Activated naive CD4-positive, alpha-beta T cell treated with anti-CD3 and anti-CD28 coated beads, Interleukin-2, amount 10 ng/mL, durations not matched to agents 7 days and 5 days (primary cell): ENCODE results near the gene SRC.

Source experiments
- CTCF ChIA-PET: fragments of 350-600 bp; sonication (Branson Sonifier 250); formaldehyde crosslinking; loops from one replicate; lab custom pipeline; 2021; ENCODE audit warnings: antibody characterized with exemption; lab: Charles Lee
- DNase-seq: peaks from one replicate; pipeline ENCODE4 v3.0.0-alpha.2; 2020
- H3K27ac Mint-ChIP-seq: one replicate; pipeline ENCODE4 v1.8.0; 2021; ENCODE audit warnings: mild to moderate bottlenecking, moderate library complexity, mixed read lengths
- H3K27me3 Mint-ChIP-seq: one replicate; pipeline ENCODE4 v1.8.0; 2021; ENCODE audit warnings: mild to moderate bottlenecking, mixed read lengths
- H3K36me3 Mint-ChIP-seq: one replicate; pipeline ENCODE4 v1.8.0; 2021; ENCODE audit warnings: mixed read lengths
- H3K4me1 Mint-ChIP-seq: one replicate; pipeline ENCODE4 v1.8.0; 2021; ENCODE audit warnings: mixed read lengths
- H3K4me3 Mint-ChIP-seq: one replicate; pipeline ENCODE4 v1.8.0; 2021; ENCODE audit warnings: mild to moderate bottlenecking, moderate library complexity, mixed read lengths
- H3K9me3 Mint-ChIP-seq: one replicate; pipeline ENCODE4 v1.8.0; 2021; ENCODE audit warnings: mixed read lengths

SRC gene

DNA sequence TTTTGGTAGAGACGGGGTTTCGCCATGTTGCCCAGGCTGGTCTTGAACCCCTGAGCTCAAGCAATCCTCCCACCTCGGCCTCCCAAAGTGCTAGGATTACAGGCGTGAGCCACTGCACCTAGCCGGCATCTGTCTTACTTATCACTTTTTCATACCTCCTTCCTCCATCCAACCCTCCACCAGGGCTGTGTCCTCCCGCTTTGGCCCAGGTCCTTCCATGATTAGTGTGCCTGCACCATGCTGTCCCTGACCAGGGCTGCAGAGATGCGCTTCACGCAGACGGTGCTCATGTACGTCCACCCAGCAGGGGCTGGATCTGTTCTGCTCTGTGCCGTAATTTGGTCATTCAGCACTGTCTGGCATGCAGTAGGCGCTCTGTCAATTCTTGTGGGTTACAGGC lies 85.8 kb downstream of the SRC start:
- no peaks in the 10 kb centered on the region for H3K36me3 Mint-ChIP-seq
- H3K27ac Mint-ChIP-seq: no peak overlapping the region
- no peak for DNase-seq
- H3K9me3 Mint-ChIP-seq: no peaks in the 10 kb centered on the region
- no peaks in the 10 kb centered on the region for H3K27me3 Mint-ChIP-seq
- no peaks in the 10 kb centered on the region for H3K4me1 Mint-ChIP-seq
- CTCF ChIA-PET: no interaction called here
- H3K4me3 Mint-ChIP-seq: no peak overlapping the region

DNA sequence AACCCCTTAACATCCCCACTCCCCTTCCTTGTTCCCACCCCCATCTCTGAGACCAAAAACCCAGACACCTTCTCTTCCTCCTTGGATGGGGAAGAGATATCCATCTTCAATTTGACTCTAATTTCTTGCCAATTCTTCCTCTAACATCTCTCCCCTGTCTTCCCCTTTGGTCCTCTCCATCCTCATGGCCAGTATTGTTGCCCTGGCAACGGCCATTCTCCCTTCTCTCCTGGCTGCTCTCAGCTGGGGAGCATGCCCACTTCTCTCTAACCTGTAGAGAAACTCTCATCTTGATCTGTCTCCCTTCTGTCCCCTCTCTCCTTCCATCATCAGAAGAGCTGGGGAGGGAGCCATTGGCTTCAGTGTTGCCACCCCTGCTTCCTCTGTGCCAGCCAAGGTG lies 86.7 kb downstream of the SRC start:
- Mint-ChIP-seq H3K27me3 (no peaks in the 10 kb centered on the region), H3K36me3 (no peaks in the 10 kb centered on the region), H3K9me3 (no peaks in the 10 kb centered on the region), H3K27ac (no peak overlapping the region), H3K4me1 (no peaks in the 10 kb centered on the region), H3K4me3 (no peak overlapping the region)
- no peak for DNase-seq
- CTCF ChIA-PET: no interaction called here

DNA sequence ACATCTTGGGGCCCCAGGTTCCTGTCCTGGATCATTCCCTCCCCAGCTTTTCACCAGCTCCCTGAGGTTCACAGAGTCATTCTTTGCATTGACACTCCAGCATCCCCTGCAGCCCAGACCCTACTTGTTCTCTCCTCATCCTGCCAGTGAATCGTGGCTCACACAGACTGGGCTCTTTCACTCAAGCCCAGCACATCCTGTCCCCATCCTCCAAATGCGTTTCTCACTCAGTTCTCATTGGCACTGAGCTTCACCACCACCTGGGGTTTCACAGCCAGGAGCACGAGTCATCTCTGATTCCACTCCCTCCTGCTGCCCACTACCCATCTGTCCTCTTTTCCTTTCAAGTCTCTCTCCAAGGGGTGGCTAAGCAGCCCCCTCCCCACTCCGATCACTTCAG lies 89.7 kb downstream of the SRC start:
- Mint-ChIP-seq H3K4me3 (no peak overlapping the region), H3K36me3 (no peaks in the 10 kb centered on the region), H3K9me3 (no peaks in the 10 kb centered on the region), H3K4me1 (no peaks in the 10 kb centered on the region), H3K27me3 (no peaks in the 10 kb centered on the region), H3K27ac (no peak overlapping the region)
- DNase-seq: no peak
- CTCF ChIA-PET: no interaction called here

DNA sequence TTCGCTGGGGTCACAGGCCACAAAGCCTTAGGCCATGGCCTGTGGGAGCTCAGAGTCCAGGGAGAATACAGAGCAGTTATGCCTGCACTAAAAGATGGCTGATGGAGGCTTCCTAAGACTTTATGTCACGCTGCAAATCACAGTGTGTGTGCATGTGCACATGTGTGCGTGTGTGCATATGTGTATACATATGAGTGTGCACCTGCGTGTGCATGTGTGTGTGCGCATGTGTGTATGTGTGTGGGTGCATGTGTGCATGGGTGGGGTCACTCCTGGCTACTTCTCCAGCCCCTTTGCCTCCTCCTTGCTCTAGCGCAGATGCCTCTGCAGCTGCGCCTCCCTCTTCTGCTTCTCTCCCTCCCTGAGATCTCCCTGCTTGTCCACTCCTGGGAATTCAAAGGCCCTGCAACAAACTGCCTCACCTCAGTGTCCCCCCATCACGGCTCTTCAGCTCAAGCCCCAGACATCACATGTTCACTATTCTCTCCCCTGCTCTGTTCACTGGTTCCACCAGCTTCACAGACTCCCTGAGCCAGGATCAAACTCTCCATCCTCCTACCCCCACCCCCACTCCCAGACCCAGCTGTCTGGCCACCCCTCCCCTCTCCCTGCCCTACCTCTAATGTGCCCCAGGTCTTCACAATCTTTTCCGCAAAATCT lies 90.7 kb downstream of the SRC start:
- no peaks in the 10 kb centered on the region for H3K9me3 Mint-ChIP-seq
- H3K27ac Mint-ChIP-seq: no peak overlapping the region
- no peaks in the 10 kb centered on the region for H3K27me3 Mint-ChIP-seq
- no peaks in the 10 kb centered on the region for H3K36me3 Mint-ChIP-seq
- no peak overlapping the region for H3K4me3 Mint-ChIP-seq
- no peak for DNase-seq
- H3K4me1 Mint-ChIP-seq: no peaks in the 10 kb centered on the region
- CTCF ChIA-PET: interaction anchor here (1.0 kb wide), 1 partner anchor 38 kb away, joined by 3 read pairs; no protein-coding TSS in a partner anchor

DNA sequence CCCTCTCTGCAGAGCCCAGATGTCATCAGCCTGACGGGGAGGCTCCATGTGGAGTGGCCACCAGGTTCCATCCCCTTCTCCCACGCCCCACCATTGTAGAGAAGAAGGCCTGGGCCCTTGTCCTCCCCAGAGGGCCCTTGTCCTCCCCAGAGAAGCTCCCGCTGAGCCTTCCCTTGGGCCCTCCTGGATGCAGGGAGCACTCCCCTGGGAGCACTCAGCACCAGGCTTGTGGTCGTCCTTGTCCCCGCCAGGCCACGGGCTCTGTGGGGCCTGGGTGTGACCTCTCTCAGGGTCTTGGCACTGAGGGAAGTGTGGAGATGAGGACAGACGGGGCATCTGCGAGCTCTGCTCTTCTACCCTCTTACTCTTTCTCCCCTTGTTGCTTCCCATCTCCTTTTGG lies 91.7 kb downstream of the SRC start:
- DNase-seq: no peak
- Mint-ChIP-seq H3K4me3 (no peak overlapping the region), H3K27ac (no peak overlapping the region), H3K4me1 (no peaks in the 10 kb centered on the region), H3K36me3 (no peaks in the 10 kb centered on the region), H3K27me3 (no peaks in the 10 kb centered on the region), H3K9me3 (no peaks in the 10 kb centered on the region)
- CTCF ChIA-PET: no interaction called here

DNA sequence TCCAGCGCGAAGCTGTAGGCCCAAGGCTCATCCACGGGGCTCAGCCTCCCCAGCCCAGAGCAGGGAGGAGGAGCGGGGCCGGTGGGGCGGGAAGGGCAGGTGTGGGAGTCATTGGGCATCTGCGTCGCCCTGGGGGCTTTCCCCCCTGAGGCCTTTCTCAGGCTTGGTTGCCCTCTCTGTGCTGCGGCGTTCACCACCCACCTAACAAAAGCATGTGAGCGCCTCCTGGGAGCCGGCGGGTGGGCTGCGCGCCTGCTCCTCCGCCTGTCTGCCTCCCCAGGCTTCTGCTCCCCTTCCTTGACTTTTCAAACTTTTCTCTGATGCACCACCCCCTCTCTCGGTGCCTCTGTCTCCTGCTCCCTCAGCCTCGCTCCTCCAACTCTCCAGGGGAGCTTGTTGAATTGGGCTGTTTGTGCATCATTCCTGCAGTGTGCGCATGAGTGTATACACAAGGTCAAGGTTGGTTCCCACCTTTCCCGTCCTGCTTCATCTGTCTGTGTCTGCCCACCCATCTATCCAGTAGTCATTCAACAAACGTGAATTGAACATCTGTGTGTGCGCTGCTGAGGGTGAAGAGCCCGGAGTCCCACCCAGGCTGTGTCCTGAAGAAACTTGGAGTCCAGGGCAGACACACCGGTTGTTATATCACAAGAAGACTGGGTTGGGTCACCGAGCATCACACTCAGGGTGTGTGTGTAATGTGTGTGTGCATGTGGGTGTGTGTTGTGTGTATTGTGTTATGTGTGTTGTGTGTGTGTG lies 92.7 kb downstream of the SRC start:
- CTCF ChIA-PET: no interaction called here
- no peak for DNase-seq
- Mint-ChIP-seq H3K27me3 (no peaks in the 10 kb centered on the region), H3K4me3 (no peak overlapping the region), H3K4me1 (no peaks in the 10 kb centered on the region), H3K27ac (no peak overlapping the region), H3K9me3 (no peaks in the 10 kb centered on the region), H3K36me3 (no peaks in the 10 kb centered on the region)

DNA sequence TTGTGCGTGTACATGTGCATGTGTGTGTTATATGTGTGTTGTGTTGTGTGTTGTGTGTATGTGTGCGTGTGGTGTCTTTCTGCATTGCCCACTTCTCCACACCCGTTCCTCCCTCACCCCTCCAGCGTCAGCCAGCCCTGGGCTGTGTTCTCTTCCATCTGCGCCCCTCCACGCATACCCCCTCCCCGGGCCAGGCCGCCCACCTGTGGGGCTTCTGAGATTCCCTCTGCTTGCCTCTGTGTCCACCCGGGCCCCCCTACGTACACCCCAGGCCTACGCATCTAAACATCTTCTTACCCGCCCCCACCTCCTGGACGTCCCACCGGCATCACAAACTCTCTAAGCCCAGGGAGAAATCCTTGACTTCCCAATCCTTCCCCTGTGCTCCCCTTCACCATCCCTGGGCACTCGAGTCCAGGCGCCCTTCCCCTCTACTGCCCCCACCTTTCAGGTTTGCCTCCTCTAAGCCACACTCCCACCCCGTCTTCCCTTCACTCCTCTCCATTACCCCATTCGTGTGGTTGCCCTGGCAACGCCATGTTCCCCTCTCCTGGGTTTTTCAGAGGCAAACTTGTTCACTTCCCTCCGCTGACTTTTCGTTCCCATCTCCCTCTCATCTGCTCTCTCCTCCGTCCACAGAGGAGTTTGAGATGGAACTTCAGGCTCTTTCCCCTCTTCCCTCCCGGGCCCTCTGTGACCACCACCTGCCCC lies 93.4 kb downstream of the SRC start:
- Mint-ChIP-seq H3K4me3 (no peak overlapping the region), H3K36me3 (no peaks in the 10 kb centered on the region), H3K27me3 (no peaks in the 10 kb centered on the region), H3K27ac (no peak overlapping the region), H3K4me1 (no peaks in the 10 kb centered on the region), H3K9me3 (no peaks in the 10 kb centered on the region)
- CTCF ChIA-PET: no interaction called here
- no peak for DNase-seq

DNA sequence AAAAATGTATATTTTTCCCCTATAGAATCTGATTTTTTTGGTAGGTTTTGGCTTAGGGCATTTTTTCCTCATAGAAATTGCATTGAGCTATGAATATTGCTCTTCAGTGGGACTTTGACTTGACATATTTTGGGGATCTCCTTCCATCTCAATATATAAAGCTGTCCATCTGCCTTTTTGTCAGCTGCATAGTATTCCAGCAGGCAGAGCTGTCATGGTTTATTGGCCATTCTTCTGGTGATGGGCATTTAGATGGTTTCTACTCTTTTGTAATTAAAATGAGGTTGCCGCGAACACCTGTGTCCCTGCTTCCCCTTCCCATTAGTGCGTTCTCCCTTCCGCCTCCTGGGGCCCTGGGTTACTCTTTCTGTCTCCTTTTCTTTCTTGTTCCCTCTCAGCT lies 95.1 kb downstream of the SRC start:
- CTCF ChIA-PET: no interaction called here

DNA sequence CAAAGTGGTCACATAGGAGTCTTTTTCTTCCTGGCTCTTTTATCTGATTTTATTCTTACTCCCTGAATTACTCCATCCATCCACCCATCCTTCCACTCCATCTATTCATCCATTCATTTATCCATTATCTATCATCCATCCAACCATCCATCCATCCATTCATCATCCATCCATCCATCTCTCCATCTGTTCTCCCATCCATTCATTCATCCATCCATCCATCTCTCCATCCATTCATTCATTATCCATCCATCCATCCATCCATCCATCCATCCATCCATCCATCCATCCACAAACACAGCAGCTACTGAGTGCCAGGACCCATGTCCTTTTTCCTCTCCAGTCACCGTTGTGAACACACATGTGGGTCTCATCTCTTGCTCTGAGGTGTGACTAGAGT lies 96.6 kb downstream of the SRC start:
- CTCF ChIA-PET: no interaction called here
- no peak overlapping the region for H3K4me3 Mint-ChIP-seq
- no peaks in the 10 kb centered on the region for H3K27me3 Mint-ChIP-seq
- H3K36me3 Mint-ChIP-seq: no peaks in the 10 kb centered on the region
- H3K9me3 Mint-ChIP-seq: no peaks in the 10 kb centered on the region
- no peak for DNase-seq
- no peak overlapping the region for H3K27ac Mint-ChIP-seq
- H3K4me1 Mint-ChIP-seq: no peaks in the 10 kb centered on the region

More for the DNA sequence above, 95.1 kb downstream of the SRC start:
- DNase-seq: no peak
- Mint-ChIP-seq H3K4me3 (no peak overlapping the region), H3K27me3 (no peaks in the 10 kb centered on the region), H3K9me3 (no peaks in the 10 kb centered on the region), H3K4me1 (no peaks in the 10 kb centered on the region), H3K27ac (no peak overlapping the region), H3K36me3 (no peaks in the 10 kb centered on the region)

DNA sequence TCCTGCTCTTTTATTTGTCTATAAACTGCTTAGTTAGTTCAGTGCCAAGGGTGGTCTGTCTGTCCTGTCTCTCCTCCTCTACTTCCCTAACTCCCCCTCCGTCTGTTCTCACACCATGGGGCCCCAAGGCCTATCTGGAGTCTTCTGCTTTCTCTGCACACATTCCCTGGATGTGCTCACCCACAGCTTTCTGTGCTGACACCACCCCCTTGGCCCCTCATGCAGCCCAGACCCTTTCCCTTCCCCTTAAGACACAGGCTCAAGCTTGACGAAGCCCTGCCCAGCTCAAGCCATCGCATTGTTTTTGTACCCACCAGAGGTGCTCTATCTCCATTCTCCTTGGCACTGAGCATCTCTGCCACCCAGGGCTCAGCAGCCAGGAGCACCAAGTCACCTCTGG lies 97.0 kb downstream of the SRC start:
- Mint-ChIP-seq H3K4me1 (no peaks in the 10 kb centered on the region), H3K27me3 (no peaks in the 10 kb centered on the region), H3K9me3 (no peaks in the 10 kb centered on the region), H3K36me3 (no peaks in the 10 kb centered on the region), H3K27ac (no peak overlapping the region), H3K4me3 (no peak overlapping the region)
- no peak for DNase-seq
- CTCF ChIA-PET: no interaction called here

DNA sequence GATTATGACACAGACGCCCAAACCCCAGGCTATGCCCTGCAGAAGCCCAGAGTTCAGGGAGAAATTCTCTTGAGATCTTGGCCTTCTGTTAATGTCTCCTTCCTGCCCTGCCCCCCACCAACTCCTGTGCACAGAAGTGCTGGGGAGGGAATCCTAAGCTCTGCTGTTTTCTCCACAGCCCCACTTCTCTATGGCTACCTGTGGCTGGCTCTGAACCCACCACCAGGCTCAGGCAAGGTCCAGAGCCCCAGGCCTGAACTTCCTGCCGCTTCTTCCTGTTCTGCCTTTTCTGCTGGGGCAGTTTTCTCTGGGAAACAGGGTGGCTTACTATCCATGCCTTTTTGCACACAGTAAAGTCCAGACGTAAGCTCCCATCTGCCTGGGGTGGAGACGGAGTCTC lies 97.7 kb downstream of the SRC start:
- Mint-ChIP-seq H3K4me1 (no peaks in the 10 kb centered on the region), H3K4me3 (no peak overlapping the region), H3K27ac (no peak overlapping the region), H3K27me3 (no peaks in the 10 kb centered on the region), H3K9me3 (no peaks in the 10 kb centered on the region), H3K36me3 (no peaks in the 10 kb centered on the region)
- no peak for DNase-seq
- CTCF ChIA-PET: no interaction called here

DNA sequence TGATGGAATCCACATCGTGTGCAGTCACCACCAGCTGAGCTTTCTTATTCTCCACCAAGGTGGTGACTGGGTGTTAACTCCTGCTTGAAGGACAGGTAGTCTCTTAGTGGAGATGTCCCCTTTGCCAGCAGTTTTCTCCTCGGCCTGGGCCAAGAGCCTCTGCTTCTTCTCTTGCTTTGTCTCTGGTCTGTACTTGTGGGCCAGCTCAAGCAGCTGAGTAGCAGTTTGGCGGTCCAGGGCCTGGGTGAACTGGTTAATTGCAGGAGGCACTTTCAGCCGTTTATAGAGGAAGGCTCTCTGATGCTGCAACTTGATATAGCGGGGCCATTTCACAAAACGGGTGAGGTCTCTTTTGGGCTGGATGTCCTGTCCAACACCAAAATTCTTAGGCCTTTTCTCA lies 99.1 kb downstream of the SRC start:
- Mint-ChIP-seq H3K36me3 (no peaks in the 10 kb centered on the region), H3K9me3 (no peaks in the 10 kb centered on the region), H3K27ac (no peak overlapping the region), H3K4me1 (no peaks in the 10 kb centered on the region), H3K27me3 (no peaks in the 10 kb centered on the region), H3K4me3 (no peak overlapping the region)
- no peak for DNase-seq
- CTCF ChIA-PET: no interaction called here

DNA sequence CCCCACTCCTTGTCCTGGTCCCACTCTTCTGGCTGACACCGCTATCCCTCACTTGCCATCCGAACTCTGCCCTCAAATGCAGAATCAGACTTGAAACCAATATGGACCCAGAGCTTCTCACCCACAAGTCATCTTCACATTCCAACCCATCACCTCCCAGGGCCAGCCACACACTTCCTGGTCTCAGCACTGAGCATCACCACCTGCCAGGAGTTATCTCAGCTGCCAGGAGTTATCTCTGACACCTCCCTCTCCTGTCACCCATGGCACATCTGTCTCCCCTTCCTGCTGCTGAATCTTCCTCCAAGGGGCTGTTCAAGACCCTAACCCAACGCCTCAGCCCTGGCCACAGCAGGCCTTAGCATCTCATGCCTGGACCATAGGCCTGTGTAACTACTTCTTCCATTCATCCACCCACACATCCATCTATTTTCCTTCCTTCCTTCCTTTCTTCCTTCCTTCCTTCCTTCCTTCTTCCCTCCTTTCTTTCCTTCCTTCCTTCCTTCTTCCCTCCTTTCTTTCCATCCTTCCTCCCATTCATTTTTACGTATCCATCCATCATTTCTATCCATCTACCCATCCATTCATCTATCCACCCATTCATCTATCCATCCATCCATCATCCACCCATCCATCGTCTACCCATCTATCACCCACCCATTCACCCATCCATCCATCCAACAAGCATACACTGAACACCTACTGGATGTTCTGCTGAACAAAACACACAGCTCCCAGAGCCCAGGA lies 100.5 kb downstream of the SRC start:
- H3K36me3 Mint-ChIP-seq: no peaks in the 10 kb centered on the region
- no peaks in the 10 kb centered on the region for H3K4me1 Mint-ChIP-seq

DNA sequence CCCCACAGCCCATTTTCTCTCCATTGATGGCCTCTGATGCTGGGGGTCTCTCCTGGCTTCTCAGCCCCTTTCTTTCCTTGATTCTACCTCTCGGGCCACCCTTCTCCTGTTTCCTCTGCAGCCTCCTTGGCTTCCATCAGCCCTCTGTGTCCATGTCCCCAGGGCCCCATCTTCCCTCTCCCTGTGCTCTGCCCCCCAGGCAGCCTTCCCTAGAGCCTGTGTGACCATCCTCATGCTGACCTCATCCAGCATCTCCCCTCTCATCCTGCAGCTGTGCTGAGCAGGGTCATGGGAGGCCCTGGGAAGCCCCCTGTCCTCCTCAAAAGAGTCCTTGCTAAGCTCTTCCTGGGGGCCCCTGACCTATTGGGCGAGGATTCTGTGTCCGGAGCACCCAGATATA lies 101.7 kb downstream of the SRC start:
- Mint-ChIP-seq H3K4me1 (no peaks in the 10 kb centered on the region), H3K4me3 (no peak overlapping the region), H3K36me3 (no peaks in the 10 kb centered on the region), H3K27ac (no peak overlapping the region), H3K9me3 (no peaks in the 10 kb centered on the region), H3K27me3 (no peaks in the 10 kb centered on the region)
- CTCF ChIA-PET: no interaction called here
- DNase-seq: no peak

More for the DNA sequence above, 100.5 kb downstream of the SRC start:
- H3K4me3 Mint-ChIP-seq: no peak overlapping the region
- no peaks in the 10 kb centered on the region for H3K27me3 Mint-ChIP-seq
- H3K27ac Mint-ChIP-seq: no peak overlapping the region
- H3K9me3 Mint-ChIP-seq: no peaks in the 10 kb centered on the region
- CTCF ChIA-PET: no interaction called here
- no peak for DNase-seq
